Osteoblast (primary cell): ENCODE measurements around the gene CXCL5. TPM values are rescaled to one million over a fixed set of nuclear protein-coding genes. Genes with fewer than 3 reads are reported as not detected.

Experiments
- DNase-seq: peaks from one replicate; pipeline ENCODE4 v3.0.0; 2011; ENCODE audit warnings: low spot score, mixed read lengths; ENCODE audit not compliant: insufficient read length; ENCODE audit errors: missing footprints
- H2AFZ ChIP-seq: 2 replicates; pipeline ENCODE4 v1.6.0; 2011; ENCODE audit warnings: mild to moderate bottlenecking, low read length
- H3K27ac ChIP-seq: 2 replicates; pipeline ENCODE4 v1.5.1; 2011; ENCODE audit warnings: mild to moderate bottlenecking, low read depth, low read length, moderate library complexity
- H3K27me3 ChIP-seq: 2 replicates; pipeline ENCODE4 v1.6.0; 2012; ENCODE audit warnings: mild to moderate bottlenecking, control low read depth, inconsistent platforms, low read length, moderate library complexity; ENCODE audit not compliant: insufficient read depth
- H3K36me3 ChIP-seq: 2 replicates; pipeline ENCODE4 v1.5.1; 2011; ENCODE audit warnings: mild to moderate bottlenecking, low read length, control low read depth, moderate library complexity; ENCODE audit not compliant: insufficient read depth
- H3K4me1 ChIP-seq: 2 replicates; pipeline ENCODE4 v1.5.1; 2011; ENCODE audit warnings: mild to moderate bottlenecking, low read length, control low read depth, moderate library complexity; ENCODE audit not compliant: insufficient read depth
- H3K4me2 ChIP-seq: 2 replicates; pipeline ENCODE4 v1.6.0; 2011; ENCODE audit warnings: mild to moderate bottlenecking, low read length; ENCODE audit not compliant: insufficient read depth
- H3K4me3 ChIP-seq: fragments of 200-600 bp; sonication (generic); 3 replicates; pipeline ENCODE4 v1.5.1; 2012; ENCODE audit warnings: mild to moderate bottlenecking, low read length, inconsistent platforms; ENCODE audit not compliant: insufficient read depth
- H3K79me2 ChIP-seq: 2 replicates; pipeline ENCODE4 v1.6.0; 2012; ENCODE audit warnings: mild to moderate bottlenecking, low read length, control low read depth, inconsistent platforms; ENCODE audit not compliant: insufficient read depth
- H3K9me3 ChIP-seq: 2 replicates; pipeline ENCODE4 v1.5.1; 2011; ENCODE audit warnings: low read depth, low read length, control low read depth
- H4K20me1 ChIP-seq: 2 replicates; pipeline ENCODE4 v1.6.0; 2012; ENCODE audit warnings: mild to moderate bottlenecking, low read length, control low read depth; ENCODE audit not compliant: insufficient read depth
- total RNA-seq: library from RNA; depleted of rRNA; stranded (reverse); fragments of >200 nt; gene quantifications from 2 replicates; pipeline ENCODE4 v1.2.3, GENCODE V29; 2012
- TF ChIP-seq, protein P1 (sequence below): IDR thresholded peaks from 2 replicates; pipeline ENCODE4 v1.5.1; 2011; ENCODE audit warnings: mild to moderate bottlenecking, low read depth, low read length, moderate library complexity; ENCODE audit errors: extremely low read depth

The CXCL5 gene
- total RNA-seq, 1 donor: under 0.01 TPM

DNA sequence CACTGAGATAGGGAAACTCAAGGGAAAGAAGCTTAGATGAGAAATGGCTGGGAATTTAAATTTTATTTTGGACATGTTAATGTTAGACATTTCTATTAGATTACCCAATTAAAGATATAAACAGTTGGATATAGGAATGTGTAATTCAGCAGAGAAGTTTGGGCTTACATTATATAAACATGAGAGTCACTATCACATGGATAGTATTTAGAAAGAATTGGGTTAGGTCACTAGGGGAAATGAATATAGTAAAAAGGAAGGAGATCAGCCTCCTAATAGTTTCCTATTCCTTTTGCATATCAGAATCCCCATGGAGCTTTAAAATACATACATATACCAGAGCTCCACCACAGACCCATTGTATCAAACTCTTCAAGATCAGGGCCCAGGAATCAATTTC is 19.6 kb upstream of the CXCL5 start:
- no peak for DNase-seq

DNA sequence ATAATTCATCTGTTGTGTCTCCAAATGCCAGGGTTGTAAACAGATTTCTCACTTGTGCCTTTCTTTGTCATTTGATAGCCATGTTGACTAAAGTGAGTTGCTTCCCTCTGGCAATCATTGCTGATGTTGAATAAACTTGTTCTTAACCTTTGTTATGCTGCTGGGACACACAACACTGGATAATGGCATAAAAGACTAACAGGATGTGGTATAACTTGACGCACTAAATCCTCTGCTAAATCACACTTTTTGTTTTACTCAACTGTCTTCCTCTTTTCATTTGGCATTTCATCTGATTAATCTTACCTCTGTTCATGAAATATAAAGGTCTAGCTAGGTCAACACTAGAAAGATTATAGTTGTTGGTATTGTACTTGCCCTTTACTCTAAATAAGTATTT is 17.6 kb upstream of the CXCL5 start:
- Histone ChIP-seq H3K4me1 (no peaks in the 10 kb centered on the region), H3K36me3 (no peaks in the 10 kb centered on the region), H3K4me2 (no peak overlapping the region), H3K79me2 (no peaks in the 10 kb centered on the region), H4K20me1 (no peaks in the 10 kb centered on the region), H2AFZ (no peak overlapping the region), H3K27me3 (no peaks in the 10 kb centered on the region), H3K4me3 (no peak overlapping the region), H3K9me3 (no peaks in the 10 kb centered on the region), H3K27ac (no peak overlapping the region)
- TF ChIP-seq, protein P1, sequence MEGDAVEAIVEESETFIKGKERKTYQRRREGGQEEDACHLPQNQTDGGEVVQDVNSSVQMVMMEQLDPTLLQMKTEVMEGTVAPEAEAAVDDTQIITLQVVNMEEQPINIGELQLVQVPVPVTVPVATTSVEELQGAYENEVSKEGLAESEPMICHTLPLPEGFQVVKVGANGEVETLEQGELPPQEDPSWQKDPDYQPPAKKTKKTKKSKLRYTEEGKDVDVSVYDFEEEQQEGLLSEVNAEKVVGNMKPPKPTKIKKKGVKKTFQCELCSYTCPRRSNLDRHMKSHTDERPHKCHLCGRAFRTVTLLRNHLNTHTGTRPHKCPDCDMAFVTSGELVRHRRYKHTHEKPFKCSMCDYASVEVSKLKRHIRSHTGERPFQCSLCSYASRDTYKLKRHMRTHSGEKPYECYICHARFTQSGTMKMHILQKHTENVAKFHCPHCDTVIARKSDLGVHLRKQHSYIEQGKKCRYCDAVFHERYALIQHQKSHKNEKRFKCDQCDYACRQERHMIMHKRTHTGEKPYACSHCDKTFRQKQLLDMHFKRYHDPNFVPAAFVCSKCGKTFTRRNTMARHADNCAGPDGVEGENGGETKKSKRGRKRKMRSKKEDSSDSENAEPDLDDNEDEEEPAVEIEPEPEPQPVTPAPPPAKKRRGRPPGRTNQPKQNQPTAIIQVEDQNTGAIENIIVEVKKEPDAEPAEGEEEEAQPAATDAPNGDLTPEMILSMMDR: no peak
- DNase-seq: no peak

More for the DNA sequence above, 19.6 kb upstream of the CXCL5 start:
- no peaks in the 10 kb centered on the region for H4K20me1 ChIP-seq
- H3K27ac ChIP-seq: no peak overlapping the region
- H3K27me3 ChIP-seq: no peaks in the 10 kb centered on the region
- no peaks in the 10 kb centered on the region for H3K4me1 ChIP-seq
- H3K4me2 ChIP-seq: no peak overlapping the region
- no peaks in the 10 kb centered on the region for H3K9me3 ChIP-seq
- H3K4me3 ChIP-seq: no peak overlapping the region
- no peaks in the 10 kb centered on the region for H3K79me2 ChIP-seq
- TF ChIP-seq, protein P1: no peak
- H2AFZ ChIP-seq: no peak overlapping the region
- H3K36me3 ChIP-seq: no peaks in the 10 kb centered on the region

DNA sequence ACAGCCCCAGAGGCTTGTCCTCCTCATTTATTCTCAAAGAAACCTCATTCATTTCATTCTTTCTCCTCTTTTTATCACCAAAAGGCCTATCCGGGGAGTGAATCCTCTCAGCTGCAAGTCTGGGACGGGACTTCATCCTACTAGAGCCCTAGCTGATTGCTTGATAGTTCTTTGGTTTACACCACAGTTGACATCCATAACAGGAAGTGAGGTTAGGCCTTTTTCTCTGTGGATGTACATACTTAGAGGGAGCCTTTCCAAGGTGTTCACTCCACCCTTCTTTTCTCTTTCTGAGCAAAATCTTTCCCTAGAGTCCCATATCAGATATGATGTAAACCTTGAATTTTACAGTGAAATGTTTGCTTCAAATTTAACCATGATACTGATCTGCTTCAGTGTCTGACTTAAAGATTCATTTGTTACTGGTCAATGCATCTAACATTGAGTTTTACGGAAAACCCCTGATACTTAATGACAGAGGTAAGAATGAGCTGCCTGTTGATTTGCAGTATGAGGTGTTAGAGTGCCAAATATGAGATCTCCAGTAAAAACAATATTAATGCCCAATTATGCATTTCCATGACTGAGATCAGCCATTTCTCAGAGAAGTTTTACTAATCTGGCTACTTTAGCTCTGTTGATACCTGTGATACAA is 16.8 kb upstream of the CXCL5 start:
- no peak for DNase-seq
- H3K27me3 ChIP-seq: no peaks in the 10 kb centered on the region
- no peak overlapping the region for H2AFZ ChIP-seq
- no peak overlapping the region for H3K4me3 ChIP-seq
- H3K9me3 ChIP-seq: no peaks in the 10 kb centered on the region
- no peak overlapping the region for H3K4me2 ChIP-seq
- H3K4me1 ChIP-seq: no peaks in the 10 kb centered on the region
- no peaks in the 10 kb centered on the region for H4K20me1 ChIP-seq
- H3K36me3 ChIP-seq: no peaks in the 10 kb centered on the region
- no peaks in the 10 kb centered on the region for H3K79me2 ChIP-seq
- TF ChIP-seq, protein P1: no peak
- no peak overlapping the region for H3K27ac ChIP-seq

DNA sequence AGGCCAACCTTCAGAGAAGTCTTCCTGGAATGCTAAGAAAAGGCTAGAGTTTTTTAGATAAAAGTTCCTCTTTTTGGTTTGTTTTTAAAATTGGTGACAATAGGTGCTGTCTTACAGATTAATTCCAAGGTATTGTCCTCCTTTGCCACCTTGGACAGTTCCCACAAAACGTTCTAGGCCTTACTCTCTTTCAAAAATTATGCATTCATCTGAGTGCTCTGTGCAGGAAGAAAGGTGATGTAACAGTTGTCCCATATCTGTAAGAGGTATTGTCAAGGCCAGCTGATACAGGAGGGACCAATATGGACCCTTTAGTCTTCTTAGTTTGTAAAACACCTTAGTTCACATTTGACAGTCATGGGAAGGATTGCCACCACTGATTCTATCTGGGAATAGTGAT is 15.9 kb upstream of the CXCL5 start:
- no peak overlapping the region for H3K27ac ChIP-seq
- H3K9me3 ChIP-seq: no peaks in the 10 kb centered on the region
- no peak overlapping the region for H3K4me3 ChIP-seq
- no peak for DNase-seq
- no peaks in the 10 kb centered on the region for H3K27me3 ChIP-seq
- no peaks in the 10 kb centered on the region for H3K36me3 ChIP-seq
- no peaks in the 10 kb centered on the region for H3K4me1 ChIP-seq
- no peaks in the 10 kb centered on the region for H3K79me2 ChIP-seq
- H3K4me2 ChIP-seq: no peak overlapping the region
- H4K20me1 ChIP-seq: no peaks in the 10 kb centered on the region
- TF ChIP-seq, protein P1: no peak
- H2AFZ ChIP-seq: no peak overlapping the region
